HEK293 (cell line): ENCODE results near the gene PAQR5.
A peak's percentile ranks its signal among the peaks of the same experiment; 100 is the strongest.

Experiments used
- BCL6B ChIP-seq: fragments of 450-650 bp; formaldehyde crosslinking; IDR thresholded peaks from 2 replicates; pipeline ENCODE4 v1.5.1; 2017; ENCODE audit warnings: missing biosample characterization, missing genetic modification characterization
- EGR2 ChIP-seq: fragments of 450-650 bp; formaldehyde crosslinking; IDR thresholded peaks from 2 replicates; pipeline ENCODE4 v1.5.1; 2016; ENCODE audit warnings: low read depth, missing biosample characterization, missing genetic modification characterization
- KLF16 ChIP-seq: fragments of 450-650 bp; formaldehyde crosslinking; IDR thresholded peaks from 2 replicates; pipeline ENCODE4 v1.5.1; 2017; ENCODE audit warnings: missing biosample characterization, missing genetic modification characterization
- PRDM10 ChIP-seq: fragments of 450-650 bp; formaldehyde crosslinking; IDR thresholded peaks from 2 replicates; pipeline ENCODE4 v1.5.1; 2016; ENCODE audit warnings: missing biosample characterization, missing genetic modification characterization
- PRDM6 ChIP-seq: fragments of 450-650 bp; formaldehyde crosslinking; IDR thresholded peaks from 2 replicates; pipeline ENCODE4 v1.5.1; 2017; ENCODE audit warnings: missing biosample characterization, missing genetic modification characterization
- SP2 ChIP-seq: fragments of 450-650 bp; formaldehyde crosslinking; IDR thresholded peaks from 2 replicates; pipeline ENCODE4 v1.5.1; 2016; ENCODE audit warnings: missing biosample characterization, missing genetic modification characterization
- YY2 ChIP-seq: fragments of 450-650 bp; formaldehyde crosslinking; IDR thresholded peaks from 2 replicates; pipeline ENCODE4 v1.5.1; 2016; ENCODE audit warnings: missing biosample characterization, missing genetic modification characterization
- ZBTB26 ChIP-seq: fragments of 450-650 bp; formaldehyde crosslinking; optimal IDR thresholded peaks from 2 replicates; pipeline ENCODE3; 2016; ENCODE audit warnings: missing biosample characterization, mild to moderate bottlenecking, missing genetic modification characterization
- ZFHX2 ChIP-seq: fragments of 450-650 bp; formaldehyde crosslinking; conservative IDR thresholded peaks from 2 replicates; pipeline ENCODE4 v1.5.1; 2016; ENCODE audit warnings: missing biosample characterization, missing genetic modification characterization
- ZNF157 ChIP-seq: fragments of 450-650 bp; formaldehyde crosslinking; IDR thresholded peaks from 2 replicates; pipeline ENCODE4 v1.5.1; 2016; ENCODE audit warnings: missing biosample characterization, missing genetic modification characterization
- ZNF169 ChIP-seq: fragments of 450-650 bp; formaldehyde crosslinking; IDR thresholded peaks from 2 replicates; pipeline ENCODE4 v1.5.1; 2016; ENCODE audit warnings: missing biosample characterization, missing genetic modification characterization
- ZNF202 ChIP-seq: fragments of 450-650 bp; formaldehyde crosslinking; IDR thresholded peaks from 2 replicates; pipeline ENCODE4 v1.5.1; 2016; ENCODE audit warnings: missing biosample characterization, missing genetic modification characterization, borderline replicate concordance
- ZNF211 ChIP-seq: fragments of 450-650 bp; formaldehyde crosslinking; IDR thresholded peaks from 2 replicates; pipeline ENCODE4 v1.5.1; 2016; ENCODE audit warnings: low read depth, missing biosample characterization, missing genetic modification characterization
- ZNF23 ChIP-seq: fragments of 450-650 bp; formaldehyde crosslinking; IDR thresholded peaks from 2 replicates; pipeline ENCODE4 v1.5.1; 2016; ENCODE audit warnings: missing biosample characterization, missing genetic modification characterization, borderline replicate concordance
- ZNF335 ChIP-seq: fragments of 450-650 bp; formaldehyde crosslinking; conservative IDR thresholded peaks from 2 replicates; pipeline ENCODE4 v1.5.1; 2016; ENCODE audit warnings: missing biosample characterization, missing genetic modification characterization
- ZNF350 ChIP-seq: fragments of 450-650 bp; formaldehyde crosslinking; IDR thresholded peaks from 2 replicates; pipeline ENCODE4 v1.5.0; 2017; ENCODE audit warnings: missing biosample characterization, mild to moderate bottlenecking, missing genetic modification characterization
- ZNF423 ChIP-seq: fragments of 450-650 bp; formaldehyde crosslinking; IDR thresholded peaks from 2 replicates; pipeline ENCODE4 v1.5.1; 2016; ENCODE audit warnings: missing biosample characterization, missing genetic modification characterization
- ZNF449 ChIP-seq: fragments of 450-650 bp; formaldehyde crosslinking; IDR thresholded peaks from 2 replicates; pipeline ENCODE4 v1.5.1; 2017; ENCODE audit warnings: missing biosample characterization, mild to moderate bottlenecking, missing genetic modification characterization, moderate library complexity
- ZNF513 ChIP-seq: fragments of 450-650 bp; IDR thresholded peaks from 2 replicates; pipeline ENCODE4 v1.5.1; 2018; ENCODE audit warnings: missing biosample characterization, missing genetic modification characterization
- ZNF548 ChIP-seq: fragments of 450-650 bp; formaldehyde crosslinking; IDR thresholded peaks from 2 replicates; pipeline ENCODE4 v1.5.1; 2016; ENCODE audit warnings: missing biosample characterization, missing genetic modification characterization
- ZNF571 ChIP-seq: fragments of 450-650 bp; formaldehyde crosslinking; IDR thresholded peaks from 2 replicates; pipeline ENCODE4 v1.5.0; 2017; ENCODE audit warnings: missing biosample characterization, missing genetic modification characterization
- ZNF596 ChIP-seq: fragments of 450-650 bp; IDR thresholded peaks from 2 replicates; pipeline ENCODE4 v1.5.0; 2018; ENCODE audit warnings: missing biosample characterization, mild to moderate bottlenecking, missing genetic modification characterization, moderate library complexity
- ZNF623 ChIP-seq: fragments of 450-650 bp; formaldehyde crosslinking; IDR thresholded peaks from 2 replicates; pipeline ENCODE4 v1.5.1; 2016; ENCODE audit warnings: missing biosample characterization, missing genetic modification characterization
- ZNF624 ChIP-seq: fragments of 450-650 bp; formaldehyde crosslinking; IDR thresholded peaks from 2 replicates; pipeline ENCODE4 v1.5.1; 2017; ENCODE audit warnings: missing biosample characterization, missing genetic modification characterization
- ZNF664 ChIP-seq: fragments of 450-650 bp; formaldehyde crosslinking; IDR thresholded peaks from 2 replicates; pipeline ENCODE4 v1.5.1; 2016; ENCODE audit warnings: missing biosample characterization, missing genetic modification characterization
- ZNF777 ChIP-seq: fragments of 450-650 bp; formaldehyde crosslinking; IDR thresholded peaks from 2 replicates; pipeline ENCODE4 v1.5.1; 2017; ENCODE audit warnings: missing biosample characterization, missing genetic modification characterization, borderline replicate concordance
- ZNF785 ChIP-seq: fragments of 450-650 bp; formaldehyde crosslinking; IDR thresholded peaks from 2 replicates; pipeline ENCODE4 v1.5.1; 2016; ENCODE audit warnings: missing biosample characterization, missing genetic modification characterization
- ZNF792 ChIP-seq: fragments of 450-650 bp; formaldehyde crosslinking; IDR thresholded peaks from 2 replicates; pipeline ENCODE4 v1.5.1; 2016; ENCODE audit warnings: missing biosample characterization, missing genetic modification characterization
- ZNF830 ChIP-seq: fragments of 450-650 bp; IDR thresholded peaks from 2 replicates; pipeline ENCODE4 v1.5.0; 2018; ENCODE audit warnings: missing biosample characterization, missing genetic modification characterization, low read depth, mild to moderate bottlenecking, moderate library complexity
- ZSCAN16 ChIP-seq: fragments of 450-650 bp; formaldehyde crosslinking; IDR thresholded peaks from 2 replicates; pipeline ENCODE4 v1.5.1; 2016; ENCODE audit warnings: missing biosample characterization, missing genetic modification characterization

Gene PAQR5

GRCh38 chr15:69298697-69299441, at the start of gene PAQR5 (continued):
- TF ChIP-seq PRDM10 (tag by site-specific recombination) (no peak), ZFHX2 (tag by site-specific recombination) (peak; percentile 54; the same call in 1 of the 2 replicates), PRDM6 (tag by site-specific recombination) (no peak), ZNF571 (no peak), ZNF449 (no peak), ZNF624 (tag by site-specific recombination) (no peak), ZNF830 (tag by site-specific recombination) (no peak), ZNF211 (tag by site-specific recombination) (no peak), ZNF202 (tag by site-specific recombination) (no peak), EGR2 (tag by site-specific recombination) (peak; percentile 39; the same call in 1 of the 2 replicates), ZNF785 (tag by site-specific recombination) (no peak), ZNF596 (tag by site-specific recombination) (peak; percentile 42; the same call in 1 of the 2 replicates), ZNF777 (no peak), SP2 (peak; percentile 38), ZNF157 (no peak), ZNF335 (tag by site-specific recombination) (peak; percentile 47; the same call in 1 of the 2 replicates), BCL6B (tag by site-specific recombination) (no peak), ZNF513 (tag by site-specific recombination) (no peak), KLF16 (0 out of 2 replicates have a peak, but pooled peaks have one; percentile 41), ZNF169 (tag by site-specific recombination) (no peak), ZNF548 (no peak), YY2 (tag by site-specific recombination) (no peak), ZSCAN16 (tag by site-specific recombination) (no peak), ZNF664 (tag by site-specific recombination) (no peak), ZNF23 (tag by site-specific recombination) (no peak), ZNF423 (tag by site-specific recombination) (no peak), ZNF350 (tag by site-specific recombination) (no peak), ZNF623 (tag by site-specific recombination) (no peak), ZNF792 (tag by site-specific recombination) (no peak), ZBTB26 (tag by site-specific recombination) (peak; percentile 77)
